ENCODE results near the gene LCN6. TPM values are rescaled to one million over a fixed set of nuclear protein-coding genes. Genes with fewer than 3 reads are reported as not detected.
A peak's percentile ranks its signal among the peaks of the same experiment; 100 is the strongest.

The LCN6 gene
- total and polyA plus RNA-seq, 9 of the 15 experiments (the other 6 are each of a cell fraction or from before 2014, with no cell fraction given) = 0.10 to 0.45 (median 0.37) TPM; not detected in 5

DNA sequence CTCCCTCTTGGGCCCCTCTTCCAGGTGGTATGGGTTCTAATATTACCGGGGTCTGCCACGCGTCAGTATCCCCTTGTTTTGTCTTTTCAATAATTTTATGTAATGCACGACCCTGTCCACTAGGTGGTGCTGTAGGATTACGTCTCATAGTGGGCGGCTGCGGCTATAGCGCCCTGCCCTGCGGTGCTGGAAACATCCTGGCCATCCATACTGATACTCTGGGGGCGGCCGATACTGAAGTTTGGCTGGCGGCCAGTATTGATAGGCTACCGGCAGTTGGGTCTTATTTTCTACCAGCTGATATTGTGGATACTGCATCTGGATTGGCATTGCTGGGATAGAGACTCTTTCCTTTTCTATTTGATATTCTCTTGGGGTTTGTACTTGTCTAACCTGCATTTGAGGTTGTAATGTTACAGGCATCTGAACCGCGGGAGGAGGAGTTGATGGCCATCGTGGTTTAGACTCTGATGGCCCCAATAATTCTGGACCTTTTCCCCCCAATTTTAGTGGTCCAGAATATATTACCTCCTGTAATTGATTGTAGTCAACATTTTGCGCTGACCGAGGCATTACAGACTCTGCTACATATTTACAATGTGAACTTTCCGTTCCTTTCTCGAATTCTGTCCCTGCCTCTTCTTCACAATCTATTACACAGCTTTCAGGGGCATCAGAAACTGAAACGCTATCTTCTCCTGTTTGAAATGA, 39.5 kb upstream of the LCN6 start (continued):
- TF ChIP-seq, protein P1, sequence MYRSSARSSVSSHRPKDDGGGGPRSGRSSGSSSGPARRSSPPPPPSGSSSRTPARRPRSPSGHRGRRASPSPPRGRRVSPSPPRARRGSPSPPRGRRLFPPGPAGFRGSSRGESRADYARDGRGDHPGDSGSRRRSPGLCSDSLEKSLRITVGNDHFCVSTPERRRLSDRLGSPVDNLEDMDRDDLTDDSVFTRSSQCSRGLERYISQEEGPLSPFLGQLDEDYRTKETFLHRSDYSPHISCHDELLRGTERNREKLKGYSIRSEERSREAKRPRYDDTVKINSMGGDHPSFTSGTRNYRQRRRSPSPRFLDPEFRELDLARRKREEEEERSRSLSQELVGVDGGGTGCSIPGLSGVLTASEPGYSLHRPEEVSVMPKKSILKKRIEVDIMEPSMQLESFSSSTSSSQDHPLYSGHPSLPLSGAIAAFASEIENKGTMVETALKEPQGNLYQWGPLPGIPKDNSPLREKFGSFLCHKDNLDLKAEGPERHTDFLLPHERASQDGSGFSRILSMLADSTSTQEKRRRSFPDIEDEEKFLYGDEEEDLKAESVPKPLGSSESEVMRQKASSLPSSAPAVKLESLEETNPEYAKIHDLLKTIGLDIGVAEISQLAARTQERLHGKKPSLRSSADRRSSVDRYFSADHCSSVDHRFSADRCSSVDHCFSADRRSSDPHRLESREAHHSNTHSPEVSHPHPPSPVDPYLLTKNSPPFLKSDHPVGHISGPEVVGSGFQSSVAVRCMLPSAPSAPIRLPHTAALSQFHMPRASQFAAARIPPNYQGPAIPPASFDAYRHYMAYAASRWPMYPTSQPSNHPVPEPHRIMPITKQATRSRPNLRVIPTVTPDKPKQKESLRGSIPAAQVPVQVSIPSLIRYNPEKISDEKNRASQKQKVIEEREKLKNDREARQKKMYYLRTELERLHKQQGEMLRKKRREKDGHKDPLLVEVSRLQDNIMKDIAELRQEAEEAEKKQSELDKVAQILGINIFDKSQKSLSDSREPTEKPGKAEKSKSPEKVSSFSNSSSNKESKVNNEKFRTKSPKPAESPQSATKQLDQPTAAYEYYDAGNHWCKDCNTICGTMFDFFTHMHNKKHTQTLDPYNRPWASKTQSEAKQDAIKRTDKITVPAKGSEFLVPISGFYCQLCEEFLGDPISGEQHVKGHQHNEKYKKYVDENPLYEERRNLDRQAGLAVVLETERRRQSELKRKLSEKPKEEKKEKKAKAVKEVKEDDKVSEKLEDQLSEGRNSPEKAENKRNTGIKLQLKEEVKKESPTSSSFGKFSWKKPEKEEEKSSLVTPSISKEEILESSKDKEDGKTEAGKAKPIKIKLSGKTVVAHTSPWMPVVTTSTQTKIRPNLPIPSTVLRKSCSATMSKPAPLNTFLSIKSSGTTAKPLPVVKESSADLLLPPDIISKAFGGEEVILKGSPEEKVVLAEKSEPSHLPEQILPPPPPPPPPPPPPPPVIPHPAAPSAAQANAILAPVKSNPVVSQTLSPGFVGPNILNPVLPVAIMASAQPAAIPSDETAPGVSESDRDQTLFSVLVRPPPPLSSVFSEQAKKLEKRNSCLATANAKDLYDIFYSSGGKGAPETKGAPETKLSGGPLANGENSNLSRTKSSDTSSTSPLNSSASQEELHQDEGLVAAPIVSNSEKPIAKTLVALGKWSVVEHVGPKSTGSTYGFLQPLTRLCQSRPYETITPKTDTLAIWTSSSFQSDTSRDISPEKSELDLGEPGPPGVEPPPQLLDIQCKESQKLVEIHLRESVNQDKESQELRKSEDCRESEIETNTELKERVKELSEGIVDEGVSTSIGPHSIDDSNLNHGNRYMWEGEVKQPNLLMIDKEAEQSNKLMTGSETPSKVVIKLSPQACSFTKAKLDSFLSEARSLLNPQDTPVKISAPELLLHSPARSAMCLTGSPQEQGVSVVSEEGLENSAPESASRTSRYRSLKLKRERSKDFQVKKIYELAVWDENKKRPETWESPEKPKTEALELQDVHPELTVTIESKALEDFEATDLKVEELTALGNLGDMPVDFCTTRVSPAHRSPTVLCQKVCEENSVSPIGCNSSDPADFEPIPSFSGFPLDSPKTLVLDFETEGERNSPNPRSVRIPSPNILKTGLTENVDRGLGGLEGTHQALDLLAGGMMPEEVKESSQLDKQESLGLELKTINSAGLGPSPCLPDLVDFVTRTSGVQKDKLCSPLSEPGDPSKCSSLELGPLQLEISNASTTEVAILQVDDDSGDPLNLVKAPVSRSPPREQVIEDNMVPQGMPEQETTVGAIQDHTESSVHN (IDR thresholded peaks at IDR 0.05; ENCODE audit: borderline replicate concordance in 1 of 2, low read depth in 1 of 2) = no peak
- TF ChIP-seq SIRT6 (IDR thresholded peaks at IDR 0.05; ENCODE audit: low read depth, low read length) = no peak
- TF ChIP-seq SMAD4 (CRISPR knock-in tag; conservative IDR thresholded peaks at IDR 0.05) = peak; percentile 46
- TF ChIP-seq ZNF41 (CRISPR knock-in tag; conservative IDR thresholded peaks at IDR 0.05) = no peak
- TF ChIP-seq KHSRP (IDR thresholded peaks at IDR 0.05) = no peak
- TF ChIP-seq BRF1 (IDR thresholded peaks at IDR 0.05; ENCODE audit: borderline replicate concordance, extremely low read depth, insufficient read length) = no peak
- TF ChIP-seq TCF3 (CRISPR knock-in tag; IDR thresholded peaks at IDR 0.05) = peak; percentile 34; the same call in 1 of the 2 replicates
- no peak for TF ChIP-seq ARID2 (IDR thresholded peaks at IDR 0.05)
- TF ChIP-seq, protein P2, sequence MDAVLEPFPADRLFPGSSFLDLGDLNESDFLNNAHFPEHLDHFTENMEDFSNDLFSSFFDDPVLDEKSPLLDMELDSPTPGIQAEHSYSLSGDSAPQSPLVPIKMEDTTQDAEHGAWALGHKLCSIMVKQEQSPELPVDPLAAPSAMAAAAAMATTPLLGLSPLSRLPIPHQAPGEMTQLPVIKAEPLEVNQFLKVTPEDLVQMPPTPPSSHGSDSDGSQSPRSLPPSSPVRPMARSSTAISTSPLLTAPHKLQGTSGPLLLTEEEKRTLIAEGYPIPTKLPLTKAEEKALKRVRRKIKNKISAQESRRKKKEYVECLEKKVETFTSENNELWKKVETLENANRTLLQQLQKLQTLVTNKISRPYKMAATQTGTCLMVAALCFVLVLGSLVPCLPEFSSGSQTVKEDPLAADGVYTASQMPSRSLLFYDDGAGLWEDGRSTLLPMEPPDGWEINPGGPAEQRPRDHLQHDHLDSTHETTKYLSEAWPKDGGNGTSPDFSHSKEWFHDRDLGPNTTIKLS (IDR thresholded peaks at IDR 0.05; ENCODE audit: borderline replicate concordance, low read depth) = no peak
- TF ChIP-seq CREM (IDR thresholded peaks at IDR 0.05; ENCODE audit: low read depth) = peak; percentile 51
- TF ChIP-seq NFE2 (IDR thresholded peaks at IDR 0.05; ENCODE audit: low read depth) = no peak
- TF ChIP-seq, protein P3, sequence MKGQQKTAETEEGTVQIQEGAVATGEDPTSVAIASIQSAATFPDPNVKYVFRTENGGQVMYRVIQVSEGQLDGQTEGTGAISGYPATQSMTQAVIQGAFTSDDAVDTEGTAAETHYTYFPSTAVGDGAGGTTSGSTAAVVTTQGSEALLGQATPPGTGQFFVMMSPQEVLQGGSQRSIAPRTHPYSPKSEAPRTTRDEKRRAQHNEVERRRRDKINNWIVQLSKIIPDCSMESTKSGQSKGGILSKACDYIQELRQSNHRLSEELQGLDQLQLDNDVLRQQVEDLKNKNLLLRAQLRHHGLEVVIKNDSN (CRISPR knock-in tag; IDR thresholded peaks at IDR 0.05) = no peak
- TF ChIP-seq EGR1 (conservative IDR thresholded peaks at IDR 0.05) = peak; percentile 64
- TF ChIP-seq, protein P4, sequence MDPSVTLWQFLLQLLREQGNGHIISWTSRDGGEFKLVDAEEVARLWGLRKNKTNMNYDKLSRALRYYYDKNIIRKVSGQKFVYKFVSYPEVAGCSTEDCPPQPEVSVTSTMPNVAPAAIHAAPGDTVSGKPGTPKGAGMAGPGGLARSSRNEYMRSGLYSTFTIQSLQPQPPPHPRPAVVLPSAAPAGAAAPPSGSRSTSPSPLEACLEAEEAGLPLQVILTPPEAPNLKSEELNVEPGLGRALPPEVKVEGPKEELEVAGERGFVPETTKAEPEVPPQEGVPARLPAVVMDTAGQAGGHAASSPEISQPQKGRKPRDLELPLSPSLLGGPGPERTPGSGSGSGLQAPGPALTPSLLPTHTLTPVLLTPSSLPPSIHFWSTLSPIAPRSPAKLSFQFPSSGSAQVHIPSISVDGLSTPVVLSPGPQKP (CRISPR knock-in tag; IDR thresholded peaks at IDR 0.05) = no peak
- no peak for TF ChIP-seq ZBTB17 (CRISPR knock-in tag; IDR thresholded peaks at IDR 0.05)
- TF ChIP-seq XRCC4 (IDR thresholded peaks at IDR 0.05; ENCODE audit: extremely low read depth, insufficient read depth, insufficient read length) = no peak
- TF ChIP-seq KDM5B (IDR thresholded peaks at IDR 0.05; ENCODE audit: insufficient replicate concordance, low read depth, low read length) = no peak

All from K562 (cell line).